Vagina (tissue), 2 donors: Measurements from ENCODE around the gene MPC1L.

Experiments used
- POLR2A ChIP-seq, 2 donors: fragments of 450-650 bp; IDR thresholded peaks; one replicate each; pipeline ENCODE4 v1.6.1; 2017; ENCODE audit warnings: antibody characterized with exemption in 2 of 2, mild to moderate bottlenecking in 2 of 2, moderate library complexity in 2 of 2
- TF ChIP-seq, protein P1 (sequence below), 3 experiments: fragments of 450-650 bp in 2 of 3; fragments of 200-600 bp in 1 of 3; sonication (generic) in 1 of 3; IDR thresholded peaks; one replicate each; pipeline ENCODE4 v1.5.1; 2017 to 2019; ENCODE audit warnings: antibody characterized with exemption in 3 of 3, mild to moderate bottlenecking in 2 of 3, moderate library complexity in 2 of 3

DNA sequence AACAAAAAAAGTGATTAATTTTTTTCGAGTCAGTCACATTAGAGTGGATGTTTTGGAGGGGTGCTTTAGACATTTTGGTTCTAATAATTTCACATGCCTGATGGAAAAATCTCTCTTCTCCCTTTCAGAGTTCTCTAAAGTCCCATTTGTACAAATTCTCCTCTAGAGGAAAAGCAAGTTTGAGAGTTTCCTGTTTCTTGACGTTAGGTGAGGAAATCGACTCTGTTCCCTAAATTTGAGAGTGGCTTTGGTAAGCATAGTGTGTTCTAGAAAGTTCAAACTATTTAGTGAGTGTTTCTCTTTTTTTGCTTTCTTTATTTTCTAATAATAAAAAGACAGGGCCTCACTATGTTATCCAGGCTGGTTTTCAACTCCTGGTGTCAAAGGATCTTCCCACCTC, 44.1 kb upstream of the MPC1L start:
- TF ChIP-seq, protein P1, sequence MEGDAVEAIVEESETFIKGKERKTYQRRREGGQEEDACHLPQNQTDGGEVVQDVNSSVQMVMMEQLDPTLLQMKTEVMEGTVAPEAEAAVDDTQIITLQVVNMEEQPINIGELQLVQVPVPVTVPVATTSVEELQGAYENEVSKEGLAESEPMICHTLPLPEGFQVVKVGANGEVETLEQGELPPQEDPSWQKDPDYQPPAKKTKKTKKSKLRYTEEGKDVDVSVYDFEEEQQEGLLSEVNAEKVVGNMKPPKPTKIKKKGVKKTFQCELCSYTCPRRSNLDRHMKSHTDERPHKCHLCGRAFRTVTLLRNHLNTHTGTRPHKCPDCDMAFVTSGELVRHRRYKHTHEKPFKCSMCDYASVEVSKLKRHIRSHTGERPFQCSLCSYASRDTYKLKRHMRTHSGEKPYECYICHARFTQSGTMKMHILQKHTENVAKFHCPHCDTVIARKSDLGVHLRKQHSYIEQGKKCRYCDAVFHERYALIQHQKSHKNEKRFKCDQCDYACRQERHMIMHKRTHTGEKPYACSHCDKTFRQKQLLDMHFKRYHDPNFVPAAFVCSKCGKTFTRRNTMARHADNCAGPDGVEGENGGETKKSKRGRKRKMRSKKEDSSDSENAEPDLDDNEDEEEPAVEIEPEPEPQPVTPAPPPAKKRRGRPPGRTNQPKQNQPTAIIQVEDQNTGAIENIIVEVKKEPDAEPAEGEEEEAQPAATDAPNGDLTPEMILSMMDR (IDR thresholded peaks at IDR 0.05) = no peak
- TF ChIP-seq POLR2A (IDR thresholded peaks at IDR 0.05) = no peak
